GM21786 (cell line): ENCODE results near the gene RAB8A.

ENCODE experiments used
- ATAC-seq: cut with Tn5 transposase; IDR thresholded peaks from one replicate; pipeline ENCODE4 v1.9.1; 2021; ENCODE audit not compliant: unreplicated experiment

RAB8A gene

GRCh38 chr19:16111160-16111908 is at the start of gene RAB8A:
RAB8A (plus strand) TSS chr19:16111889; CDS start chr19:16111902, 13 bp downstream.
- ATAC-seq: peak; percentile 83

- ATAC-seq: no peak
Measured at GRCh38 chr19:16061943-16062342, 49.7 kb upstream of the RAB8A start.

DNA sequence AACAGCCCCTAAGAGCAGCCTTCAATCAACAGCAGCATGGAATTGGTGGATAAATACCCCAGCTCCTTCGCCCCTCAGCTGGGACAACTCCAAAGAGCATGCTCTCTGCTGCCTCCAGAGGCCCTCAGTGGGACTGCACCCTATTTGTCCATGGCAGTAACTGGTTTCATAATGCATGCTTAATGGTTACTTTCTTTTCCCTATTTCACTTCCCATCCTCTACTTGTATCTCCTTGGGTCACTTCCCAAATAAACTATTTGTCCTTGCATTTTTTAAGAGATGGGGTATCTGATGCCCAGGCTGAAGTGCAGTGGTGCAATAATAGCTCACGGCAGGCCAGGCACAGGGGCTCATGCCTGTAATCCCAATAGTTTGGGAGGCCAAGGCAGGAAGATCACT is 48.9 kb upstream of the RAB8A start:
- no peak for ATAC-seq

DNA sequence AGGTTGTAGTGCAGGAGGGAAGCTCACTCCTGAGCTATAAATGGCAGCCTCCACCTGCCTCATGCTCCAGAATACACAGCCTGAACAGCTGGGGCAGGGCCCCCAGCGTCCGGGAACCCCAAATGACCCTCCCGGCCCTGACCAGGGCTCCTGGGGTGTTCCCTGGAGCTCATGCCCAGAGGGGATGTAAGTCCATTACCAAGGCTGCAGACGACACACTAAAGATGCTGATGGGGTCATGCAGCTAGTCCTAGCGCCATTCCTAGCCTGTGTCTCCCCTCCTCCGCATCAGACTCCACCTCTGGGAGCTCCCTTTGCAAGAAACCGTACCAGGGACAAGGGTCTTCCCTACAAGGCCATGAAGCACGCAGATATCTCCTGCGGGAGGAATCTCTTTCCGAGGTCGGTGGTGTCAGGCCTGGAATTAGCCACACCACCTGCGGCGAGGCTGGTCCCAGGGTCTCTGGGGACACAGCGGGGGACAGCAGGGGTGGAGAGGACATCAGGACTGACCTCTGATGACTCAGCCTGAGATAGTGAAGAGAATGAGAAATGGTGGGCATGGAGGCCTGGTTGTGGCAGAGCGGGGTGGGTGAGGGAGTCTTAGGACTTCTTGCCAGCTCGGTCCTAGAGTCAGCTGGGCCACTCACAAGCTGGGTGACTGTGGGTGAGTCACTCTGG is 47.3 kb upstream of the RAB8A start:
- no peak for ATAC-seq

DNA sequence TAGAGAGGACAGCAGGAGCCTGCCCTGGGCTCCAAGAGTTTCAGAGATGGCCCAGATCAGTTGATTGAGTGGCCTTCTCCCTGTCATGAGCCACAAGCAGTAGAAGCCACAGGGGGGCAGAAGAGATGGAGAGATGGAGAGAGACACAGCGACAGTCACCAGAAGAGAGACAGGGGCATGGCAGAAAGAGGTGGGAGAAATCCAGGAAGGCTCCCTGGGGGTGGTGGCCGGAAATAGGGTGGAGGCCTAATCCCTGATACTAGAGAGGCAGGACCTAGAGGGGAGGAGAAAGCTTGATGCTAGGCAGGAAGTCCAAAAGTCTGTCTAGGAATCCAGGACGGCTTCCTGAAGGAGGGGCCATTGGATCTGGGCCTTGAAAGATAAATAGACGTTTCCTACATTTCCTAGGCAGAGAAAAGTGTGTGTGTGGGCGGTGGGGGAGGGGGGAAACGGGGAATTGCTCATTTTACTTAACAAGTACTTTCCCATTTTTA is 45.0 kb upstream of the RAB8A start:
- ATAC-seq: no peak

DNA sequence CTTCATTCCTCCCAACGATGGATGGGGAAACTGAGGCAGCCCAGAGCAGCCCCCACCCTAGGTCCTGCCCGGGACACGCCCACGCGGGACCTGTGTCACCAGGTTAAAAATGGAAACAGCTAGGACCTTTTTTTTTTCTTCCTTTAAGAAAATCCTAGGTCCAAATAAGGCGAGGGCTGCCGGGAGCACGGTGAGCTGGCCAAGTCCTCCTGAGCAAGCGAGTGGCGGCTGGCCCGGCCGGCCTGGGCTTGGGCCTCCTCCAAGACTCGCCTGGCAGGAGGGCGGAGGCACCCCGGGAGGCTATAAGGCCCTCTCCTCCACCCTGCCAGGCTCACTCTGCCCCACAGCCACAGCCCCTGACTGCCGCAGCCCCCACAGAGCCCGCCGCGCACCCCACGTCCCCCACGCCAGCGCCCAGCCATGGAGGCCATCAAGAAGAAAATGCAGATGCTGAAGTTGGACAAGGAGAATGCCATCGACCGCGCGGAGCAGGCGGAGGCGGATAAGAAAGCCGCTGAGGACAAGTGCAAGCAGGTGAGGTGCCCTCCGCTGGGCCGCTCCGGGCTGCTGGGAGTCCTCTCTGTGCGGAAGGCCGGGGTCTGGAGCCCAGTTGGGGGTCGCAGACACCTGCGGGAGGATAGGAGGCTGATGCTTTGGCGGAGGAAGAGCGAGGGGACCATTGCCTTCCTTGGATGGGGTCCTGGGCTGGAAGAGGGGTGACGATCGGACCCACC is 44.3 kb upstream of the RAB8A start:
- ATAC-seq: no peak

DNA sequence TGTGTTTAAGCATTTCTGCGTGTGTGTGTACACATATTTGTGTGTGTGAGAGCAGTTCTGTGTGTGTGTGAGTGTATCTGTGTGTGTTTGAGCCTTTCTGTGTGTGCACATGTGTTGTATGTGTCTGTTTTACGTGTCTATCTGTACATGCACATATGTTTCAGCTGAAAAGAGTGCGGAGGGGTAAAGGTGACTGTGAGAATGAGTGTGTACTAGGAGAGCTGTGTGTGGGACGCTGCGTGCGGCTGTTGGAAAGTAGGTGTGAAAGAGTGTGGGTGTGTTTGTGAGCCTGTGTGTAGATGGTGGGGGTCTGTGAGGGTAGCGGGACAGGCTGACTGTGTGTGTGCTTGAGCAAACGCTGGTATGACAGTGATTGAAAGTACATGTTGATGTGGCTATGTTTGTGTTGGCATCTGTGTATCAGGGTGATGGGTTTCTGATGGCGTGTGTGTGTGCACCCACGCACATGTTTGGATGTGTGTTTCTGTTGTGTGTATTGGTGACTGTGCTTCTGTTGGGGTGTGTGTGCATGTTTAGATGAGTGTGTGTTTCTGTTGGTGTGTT is 42.9 kb upstream of the RAB8A start:
- no peak for ATAC-seq

GRCh38 chr19:16069813-16070365 is 41.8 kb upstream of the RAB8A start:
- ATAC-seq: no peak

- peak; percentile 62 for ATAC-seq
Measured at GRCh38 chr19:16070366-16070990, 41.2 kb upstream of the RAB8A start.

DNA sequence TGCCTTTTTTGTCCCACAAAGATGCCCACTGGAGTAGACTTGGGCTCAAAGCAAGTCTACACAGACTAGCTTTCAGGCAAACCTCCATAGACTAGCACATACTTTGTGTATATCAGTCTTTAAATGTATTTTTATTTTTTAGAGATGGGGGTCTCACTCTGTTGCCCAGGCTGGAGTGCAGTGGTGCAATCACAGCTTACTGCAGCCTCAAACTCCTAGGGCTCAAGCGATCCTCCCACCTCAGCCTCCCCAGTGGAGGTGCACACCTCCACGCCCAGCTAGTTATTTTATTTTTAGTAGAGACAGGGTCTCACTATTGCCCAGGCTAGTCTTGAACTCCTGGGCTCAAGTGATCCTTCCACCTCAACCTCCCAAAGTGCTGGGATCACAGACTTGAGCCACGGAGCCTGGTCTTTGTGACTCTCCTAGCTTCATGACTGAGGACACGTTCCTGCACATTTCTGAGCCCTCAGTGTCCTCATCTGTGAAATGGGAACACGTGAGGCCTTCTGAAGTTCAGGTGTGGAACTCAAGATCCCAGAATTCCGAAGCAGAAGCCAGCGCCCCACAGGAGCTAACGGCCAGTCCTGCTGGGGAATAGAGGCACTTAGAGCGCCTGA is 40.5 kb upstream of the RAB8A start:
- ATAC-seq: no peak

DNA sequence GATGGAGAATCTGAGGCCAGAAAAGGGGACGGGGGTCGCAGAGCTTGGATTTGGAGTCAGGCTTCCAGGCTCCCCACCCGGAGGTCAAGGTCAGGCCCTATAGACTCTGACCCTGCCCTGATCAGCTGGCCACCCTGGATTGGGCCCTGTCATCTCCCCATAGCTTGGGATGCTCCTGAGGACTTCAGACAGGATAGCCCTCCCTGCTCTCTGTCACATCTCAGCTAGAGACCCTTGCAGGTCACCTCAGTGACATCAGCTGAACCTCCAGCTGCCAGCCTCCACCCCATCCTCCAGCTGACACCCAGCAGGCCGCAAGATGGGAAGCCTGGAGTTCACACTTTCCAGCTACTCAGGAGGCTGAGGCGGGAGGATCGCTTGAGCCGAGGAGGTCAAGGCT is 38.2 kb upstream of the RAB8A start:
- no peak for ATAC-seq

- ATAC-seq: no peak
Measured at GRCh38 chr19:16073988-16074387, 37.7 kb upstream of the RAB8A start.

DNA sequence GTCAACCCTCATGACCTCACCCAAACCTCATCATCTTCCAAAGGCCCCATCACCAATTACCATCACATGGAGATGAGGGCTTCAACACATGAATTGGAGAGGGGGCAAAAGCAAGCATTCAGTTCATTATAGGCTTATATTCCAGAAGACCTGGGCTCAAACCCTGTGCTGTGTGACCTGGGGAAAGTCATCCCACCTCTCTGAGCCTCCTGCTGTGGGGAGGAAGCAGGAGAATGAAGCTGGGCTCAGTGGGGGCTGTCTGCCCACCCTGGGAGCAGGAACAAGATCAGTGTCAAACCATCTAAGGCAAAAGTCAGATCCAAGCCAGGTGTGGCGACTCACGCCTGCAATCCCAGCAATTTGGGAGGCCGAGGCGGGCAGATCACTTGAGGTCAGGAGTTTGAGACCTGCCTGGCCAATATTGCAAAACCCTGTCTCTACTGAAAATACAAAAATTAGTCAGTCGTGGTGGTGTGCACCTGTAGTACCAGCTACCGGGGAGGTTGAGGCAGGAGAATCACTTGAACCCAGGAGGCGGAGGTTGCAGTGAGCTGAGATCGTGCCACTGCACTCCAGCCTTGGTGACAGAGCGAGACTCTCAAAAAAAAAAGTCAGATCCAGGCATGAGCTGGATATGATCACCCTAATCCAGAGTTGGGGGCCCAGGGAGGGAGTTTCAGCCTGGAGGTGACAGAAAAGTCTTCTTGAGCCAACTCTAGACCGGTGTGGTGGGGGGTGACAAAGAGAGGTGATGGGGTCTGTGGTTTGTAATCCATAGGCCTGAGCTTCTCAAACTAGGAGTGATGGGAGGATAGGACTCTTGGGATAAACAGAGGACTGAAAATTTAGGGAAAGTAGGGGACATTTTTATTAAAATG is 37.0 kb upstream of the RAB8A start:
- no peak for ATAC-seq

- ATAC-seq: no peak
Measured at GRCh38 chr19:16075430-16076153, 36.1 kb upstream of the RAB8A start.

DNA sequence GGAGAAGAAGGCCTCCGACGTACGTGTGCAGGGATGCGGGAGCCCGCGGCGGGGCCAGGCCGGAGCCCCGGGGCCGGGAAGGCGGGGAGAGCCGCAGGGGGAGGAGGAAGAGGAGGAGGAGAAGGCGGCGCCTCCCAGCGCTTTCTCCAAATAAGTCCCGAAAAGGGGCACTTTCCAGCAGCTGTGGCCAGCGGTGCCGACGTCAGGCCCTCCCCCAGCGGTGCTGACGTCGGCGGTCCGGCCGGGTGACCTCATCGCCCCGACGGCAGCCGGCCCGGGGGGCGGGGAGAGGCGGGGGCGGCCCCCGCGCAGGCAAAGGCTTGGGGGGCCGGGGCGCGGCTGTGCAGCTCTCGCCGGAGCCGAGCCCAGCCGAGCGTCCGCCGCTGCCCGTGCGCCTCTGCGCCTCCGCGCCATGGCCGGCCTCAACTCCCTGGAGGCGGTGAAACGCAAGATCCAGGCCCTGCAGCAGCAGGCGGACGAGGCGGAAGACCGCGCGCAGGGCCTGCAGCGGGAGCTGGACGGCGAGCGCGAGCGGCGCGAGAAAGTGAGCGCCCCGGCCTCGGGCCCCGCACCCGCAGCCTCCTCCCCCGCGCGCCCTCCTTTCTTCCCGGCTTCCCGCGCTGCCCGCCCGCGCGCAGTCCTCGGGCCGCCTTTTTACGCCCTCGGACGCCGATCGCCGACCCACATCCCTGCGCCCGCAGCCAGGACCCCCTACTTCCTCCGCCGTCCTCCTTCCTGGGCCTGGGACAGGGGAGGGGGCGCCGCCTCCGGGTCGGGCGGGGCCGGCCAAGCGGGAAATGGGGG is 35.3 kb upstream of the RAB8A start, which contains the start of gene TPM4:
Gene TPM4, plus strand, starts transcription at position 342 of the 804 bp plus-strand sequence. Its CDS starts 71 bp downstream, at position 413.
- peak; percentile 51 for ATAC-seq

DNA sequence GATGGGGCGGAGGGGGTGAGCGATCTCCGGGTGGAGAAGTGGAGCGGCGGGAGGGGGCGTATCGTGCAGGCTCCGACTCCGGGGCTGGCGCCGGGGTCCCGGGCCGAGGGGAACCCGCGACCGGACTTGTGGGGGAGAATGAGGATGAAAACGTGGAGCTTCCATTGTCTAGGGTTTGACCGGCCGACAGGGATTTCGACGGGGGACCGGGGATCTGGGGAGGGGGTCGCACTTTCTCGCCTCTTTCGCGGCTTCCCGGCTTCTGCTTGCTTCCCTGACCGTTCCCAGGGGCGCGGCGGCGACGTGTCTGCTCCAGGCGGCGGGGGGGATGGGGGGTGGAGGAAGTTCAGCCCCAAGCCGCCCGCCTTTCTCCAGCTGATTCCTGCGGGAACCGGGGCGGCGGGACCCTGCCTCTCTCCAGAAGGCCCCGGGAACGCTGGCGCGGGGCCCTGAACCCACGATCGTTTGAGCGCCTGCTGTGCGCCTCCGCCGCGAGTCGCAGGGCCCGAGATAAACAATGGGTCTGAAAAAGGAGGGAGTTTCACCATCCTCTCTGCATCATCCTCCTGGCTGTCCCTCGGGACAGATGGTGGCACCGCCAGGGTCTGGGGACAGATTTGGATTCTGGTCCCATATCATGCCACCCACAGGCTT is 34.6 kb upstream of the RAB8A start:
- no peak for ATAC-seq
